CMK (cell line): ENCODE results near the gene CADM1.

Source experiments
- DNase-seq: peaks from one replicate; pipeline ENCODE4 v3.0.0-alpha.2; 2010; ENCODE audit warnings: low read depth

Gene CADM1

DNA sequence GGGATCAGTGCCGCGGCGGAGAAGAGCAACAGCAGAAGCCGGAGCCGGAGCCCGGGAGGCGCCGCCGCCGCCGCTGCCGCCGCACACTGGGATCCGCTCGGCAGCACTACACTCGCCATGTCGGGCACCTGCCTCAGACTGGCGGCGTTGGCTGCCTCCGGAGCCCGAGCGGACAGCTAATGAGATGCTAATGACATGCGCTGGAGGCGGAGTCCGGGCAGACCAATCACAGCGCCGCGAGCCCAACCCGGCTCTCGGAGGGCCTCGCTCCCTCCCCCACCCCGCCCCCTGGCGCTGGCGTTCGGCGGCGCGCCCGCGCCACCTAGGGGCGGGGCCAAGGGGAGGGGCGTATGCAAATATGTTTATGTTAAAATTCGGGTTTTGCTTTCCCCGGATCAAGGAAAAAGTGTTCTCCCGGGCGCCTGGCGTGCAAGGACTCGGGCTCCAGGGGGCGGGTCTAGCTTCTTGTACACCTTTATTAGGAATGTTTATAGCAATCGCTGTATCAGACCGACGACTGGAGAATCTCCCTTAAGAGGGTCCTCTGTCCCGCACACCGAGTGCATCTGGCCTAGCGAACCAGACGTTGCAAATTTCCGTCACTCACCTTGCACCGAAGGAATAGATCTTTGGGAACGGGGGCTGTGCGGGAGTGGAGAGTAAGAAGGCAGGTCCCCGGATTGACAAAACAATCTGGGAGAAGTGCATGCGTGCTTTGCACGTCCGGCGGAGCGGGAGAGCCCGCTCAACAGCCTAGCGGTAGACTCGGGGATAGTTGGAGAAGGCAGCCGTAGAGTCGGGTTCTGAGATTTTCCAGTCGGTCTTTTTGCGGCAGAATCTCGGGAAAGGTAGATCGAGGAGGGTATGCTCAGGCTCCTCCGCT, at the start of gene CADM1:
TSS of gene CADM1 (minus strand) at position 140 of the 883 bp plus-strand sequence.
- no peak for DNase-seq

DNA sequence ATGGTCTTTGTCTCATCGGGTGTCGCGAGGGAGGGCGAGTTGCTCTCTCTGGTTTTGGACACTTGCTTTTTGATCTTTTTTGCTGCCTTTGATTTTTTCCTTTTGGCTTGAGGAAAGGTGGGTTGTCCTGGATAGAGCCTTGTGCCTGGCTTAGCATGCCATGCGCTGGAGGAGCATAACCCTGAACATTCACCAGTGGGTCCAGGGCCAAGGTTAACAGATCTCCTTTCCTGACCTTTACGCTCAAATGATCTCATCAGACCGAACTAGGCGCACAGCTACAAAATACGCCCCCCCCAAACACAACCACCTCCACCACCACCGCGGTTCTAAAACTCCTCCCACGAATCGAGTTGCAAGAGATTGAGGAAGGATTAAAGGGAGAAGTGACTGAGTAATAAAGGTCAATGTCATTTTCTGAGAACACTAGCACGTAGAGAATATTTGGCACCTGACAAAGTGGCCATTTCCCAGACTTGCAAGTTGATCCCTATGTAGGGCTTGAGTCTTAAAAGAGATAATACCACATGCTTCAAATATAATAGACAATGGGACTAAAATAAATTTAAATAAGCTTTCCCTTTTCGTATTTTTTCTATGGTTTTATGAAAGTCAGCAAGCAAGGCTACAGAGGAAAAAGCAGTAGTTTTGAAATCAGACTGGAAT, 48.7 kb upstream of the CADM1 start:
- DNase-seq: no peak

DNA sequence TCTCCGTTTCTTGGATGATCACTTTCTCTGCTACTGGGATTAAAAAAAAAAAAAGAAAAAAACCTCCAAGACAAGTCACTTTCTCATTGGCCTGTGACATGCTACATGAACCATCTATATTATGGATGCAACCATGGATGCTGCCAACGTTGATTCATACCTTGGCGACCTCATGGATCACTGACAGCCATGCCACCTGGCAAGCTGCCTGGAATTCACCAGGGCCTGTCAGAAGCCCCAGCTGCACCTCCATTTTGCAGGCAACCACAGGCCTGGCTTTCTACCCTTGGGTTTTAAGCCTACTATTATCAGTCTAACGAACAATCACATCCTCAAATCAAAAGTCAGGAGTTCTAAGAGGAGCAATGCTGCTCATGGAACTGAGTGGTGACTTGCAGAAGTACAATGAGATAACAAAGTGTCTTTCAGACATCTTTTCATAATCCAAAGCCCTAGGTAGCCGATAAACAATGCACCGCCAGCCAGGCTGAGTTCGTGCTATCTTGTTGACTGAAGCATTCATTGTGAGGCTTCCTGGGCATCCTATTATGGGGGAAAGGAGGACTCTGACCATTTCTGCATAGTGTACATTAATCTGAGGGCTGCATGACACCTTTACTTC, 48.0 kb upstream of the CADM1 start:
- DNase-seq: no peak

DNA sequence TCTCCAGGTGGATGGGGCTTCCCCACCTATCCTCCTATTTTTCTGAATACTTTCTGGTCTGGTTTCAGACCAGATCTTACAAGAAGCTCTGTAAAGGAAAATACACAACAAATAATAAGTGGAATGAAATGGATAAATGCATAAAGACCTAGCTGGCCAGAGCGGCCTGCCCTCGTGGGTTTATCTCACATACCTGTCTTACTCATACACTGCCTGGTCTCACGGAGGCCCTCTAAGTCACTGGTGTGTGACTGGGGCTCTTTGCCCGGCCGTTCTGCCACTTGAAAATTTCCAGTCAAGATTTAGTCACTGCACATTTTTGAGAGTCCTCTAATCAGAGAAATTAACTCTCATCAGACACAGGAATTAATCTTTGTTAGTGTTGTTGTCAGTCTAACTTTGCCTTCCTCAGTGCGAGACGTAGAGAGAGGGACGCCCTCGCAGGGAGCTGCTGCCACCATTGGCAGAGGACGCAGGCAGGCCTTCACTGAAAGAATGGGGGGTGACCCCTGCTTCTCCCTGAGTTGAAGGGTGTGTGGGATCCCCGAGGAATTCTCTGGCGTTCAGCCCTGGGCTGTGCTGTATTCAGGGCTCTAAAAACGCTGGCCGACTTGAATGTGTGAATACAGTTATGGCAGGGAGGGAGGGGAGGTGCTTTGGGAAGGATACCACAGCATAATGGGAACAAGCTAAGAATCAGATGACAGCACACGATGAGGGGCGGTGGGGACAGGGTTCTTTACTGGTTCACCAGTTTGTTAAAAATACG, 46.3 kb upstream of the CADM1 start:
- no peak for DNase-seq

DNA sequence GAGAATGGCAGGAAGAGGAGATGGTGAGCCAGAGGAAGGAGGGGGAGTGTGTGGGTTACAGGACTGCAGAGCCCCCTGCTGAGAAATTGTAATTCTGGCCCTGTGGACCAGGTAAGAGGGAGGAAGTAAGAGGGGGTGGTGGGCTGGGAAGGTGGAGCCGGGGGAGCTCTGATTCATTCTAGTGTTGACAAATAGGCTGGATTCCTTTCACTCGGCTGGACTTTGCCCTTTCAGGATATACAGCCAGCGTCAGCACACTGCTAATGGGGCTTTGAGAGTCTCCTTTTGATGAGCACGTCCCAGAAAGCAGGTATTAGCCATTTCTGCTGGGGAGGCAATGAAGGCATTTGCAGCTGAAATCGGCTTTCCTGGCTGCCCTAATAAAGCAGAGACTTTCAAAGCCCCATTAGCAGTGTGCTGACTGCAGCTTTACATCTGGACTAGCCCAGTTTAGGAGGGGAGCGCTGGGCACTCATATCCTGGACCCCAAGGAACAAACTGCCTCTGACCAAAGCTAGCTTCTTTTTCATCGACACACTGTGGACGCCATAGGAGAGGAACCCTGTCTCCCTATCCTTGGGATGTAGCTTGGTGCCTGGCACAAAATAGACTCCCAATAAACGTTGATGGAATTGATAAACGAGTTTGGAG, 44.8 kb upstream of the CADM1 start:
- DNase-seq: no peak

DNA sequence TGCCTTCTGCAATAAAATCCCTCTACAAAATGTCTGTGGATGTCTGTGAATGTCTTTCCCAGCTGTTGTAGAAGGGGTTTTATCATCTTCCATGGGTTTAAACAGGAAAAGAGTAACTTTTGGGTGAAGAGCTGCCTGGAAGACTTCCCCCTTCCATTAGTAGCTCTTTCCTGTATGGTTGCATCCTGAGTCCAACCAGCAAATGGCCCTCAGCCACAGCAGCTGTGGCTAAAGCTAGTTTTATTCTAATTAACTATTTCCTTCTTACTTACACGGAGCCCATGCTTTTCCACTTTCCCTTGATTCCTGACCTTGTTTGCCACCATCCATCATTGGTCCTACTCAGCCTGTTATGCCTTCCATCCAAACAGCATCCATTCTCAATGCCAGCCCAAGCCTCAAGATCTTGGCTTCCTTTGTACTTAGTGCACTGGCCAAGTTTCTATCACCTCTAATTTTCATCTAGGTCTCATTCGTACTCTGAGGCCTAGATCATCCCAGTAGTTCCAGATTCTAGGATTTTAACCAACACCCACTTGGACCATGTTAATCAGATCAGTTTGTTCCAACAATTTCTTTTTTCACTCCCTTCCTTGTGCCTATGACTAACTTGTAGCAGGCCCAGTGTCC, 41.5 kb upstream of the CADM1 start:
- no peak for DNase-seq

DNA sequence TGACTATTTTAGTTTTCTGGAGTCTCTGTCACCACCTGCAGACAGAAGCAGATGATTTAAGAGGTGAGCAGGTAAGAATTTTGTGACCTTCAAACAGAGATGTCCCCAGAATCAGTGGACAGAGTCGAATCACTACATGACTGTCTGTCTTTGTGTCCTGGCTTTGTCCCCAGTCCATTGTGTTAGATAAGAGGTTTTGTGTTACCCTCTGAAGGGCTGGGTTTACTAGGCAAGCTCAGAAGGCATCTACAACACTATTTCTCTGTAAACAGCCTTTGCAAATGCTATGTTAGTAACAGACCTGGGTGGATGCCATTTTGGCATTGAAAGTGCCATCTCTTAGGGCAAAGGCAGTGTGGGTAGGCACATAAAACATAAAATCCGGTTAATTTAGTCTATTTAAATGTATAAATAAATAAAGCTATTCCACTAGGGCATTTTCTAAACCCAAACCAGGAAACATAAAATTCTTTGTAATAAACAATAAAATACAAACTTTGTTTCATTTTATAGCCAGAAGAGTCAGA, 40.3 kb upstream of the CADM1 start:
- DNase-seq: no peak

DNA sequence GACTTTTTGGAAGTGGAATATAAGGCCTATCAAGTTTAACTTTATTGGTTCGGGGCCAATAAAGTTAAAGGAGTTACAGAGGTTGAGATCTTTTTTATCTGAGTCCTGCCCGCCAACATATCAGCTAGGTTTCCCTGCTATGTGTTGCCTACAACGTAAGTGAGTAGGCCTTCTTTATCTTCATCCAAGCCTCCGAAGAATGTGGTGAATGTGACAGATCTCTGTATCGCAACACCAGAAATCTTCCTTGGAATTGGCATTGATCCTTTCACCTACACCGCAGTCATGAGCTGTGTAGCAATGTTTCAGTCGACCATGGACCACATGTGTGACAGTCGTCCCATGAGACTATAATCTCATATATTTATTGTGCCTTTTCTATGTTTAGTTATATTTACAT, 37.3 kb upstream of the CADM1 start:
- DNase-seq: no peak

DNA sequence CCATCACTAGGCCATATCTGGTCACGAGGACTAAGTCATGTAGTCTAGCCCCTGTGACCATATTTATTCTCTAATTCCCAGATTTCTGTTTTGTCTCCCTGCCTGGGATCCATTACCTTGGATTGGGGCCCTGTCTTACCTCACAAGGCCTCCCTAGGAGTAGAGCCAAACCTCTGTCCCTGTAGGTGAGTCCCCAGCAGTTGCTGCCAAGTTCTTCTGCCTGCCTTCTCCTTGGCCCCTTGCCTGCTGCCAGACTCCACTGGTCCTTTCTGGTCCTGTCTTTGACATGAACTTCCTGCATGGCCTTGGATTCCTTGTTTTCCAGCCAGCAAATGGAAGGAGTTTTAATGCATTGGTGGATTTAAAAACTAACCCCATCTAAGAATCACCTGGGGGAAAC, 35.6 kb upstream of the CADM1 start:
- no peak for DNase-seq

DNA sequence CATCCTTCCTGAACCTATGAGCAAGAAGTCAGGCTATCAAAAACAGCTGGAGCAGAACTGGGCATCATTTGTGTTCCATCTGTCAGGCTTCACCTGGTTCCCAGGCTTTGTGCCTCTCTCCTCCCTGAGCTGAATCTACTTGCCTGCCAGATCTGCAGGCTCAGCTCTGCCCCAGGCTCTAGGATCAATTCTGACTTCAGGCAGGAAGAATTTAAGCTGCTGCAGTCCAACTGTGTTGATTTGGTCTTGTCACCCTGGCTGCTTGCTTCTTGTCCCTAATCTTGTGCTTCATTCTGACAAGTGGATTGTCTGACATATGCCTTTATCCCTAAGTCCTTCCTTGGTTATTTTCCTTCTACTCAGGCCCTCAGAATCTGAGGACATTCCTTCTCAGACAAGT, 31.6 kb upstream of the CADM1 start:
- DNase-seq: no peak

DNA sequence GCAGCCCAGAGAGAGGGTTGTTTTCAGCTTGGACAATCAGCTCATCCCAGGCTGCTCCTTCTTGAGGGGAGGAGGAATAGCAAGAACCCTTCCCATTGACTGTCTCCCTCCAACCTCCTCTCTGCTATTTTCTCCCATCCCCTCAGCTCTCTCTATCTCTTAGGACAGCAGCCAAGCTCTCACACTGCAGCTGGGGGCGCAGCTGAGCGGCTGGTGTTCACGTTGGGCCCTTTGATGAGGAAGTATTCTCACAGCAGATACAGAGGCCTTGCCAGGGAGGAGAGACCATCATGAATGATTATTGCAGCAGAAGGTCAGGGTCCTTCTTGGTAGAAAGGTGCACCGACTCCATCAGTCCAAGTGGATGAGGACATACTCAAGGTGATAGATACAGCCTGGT, 26.5 kb upstream of the CADM1 start:
- DNase-seq: no peak

DNA sequence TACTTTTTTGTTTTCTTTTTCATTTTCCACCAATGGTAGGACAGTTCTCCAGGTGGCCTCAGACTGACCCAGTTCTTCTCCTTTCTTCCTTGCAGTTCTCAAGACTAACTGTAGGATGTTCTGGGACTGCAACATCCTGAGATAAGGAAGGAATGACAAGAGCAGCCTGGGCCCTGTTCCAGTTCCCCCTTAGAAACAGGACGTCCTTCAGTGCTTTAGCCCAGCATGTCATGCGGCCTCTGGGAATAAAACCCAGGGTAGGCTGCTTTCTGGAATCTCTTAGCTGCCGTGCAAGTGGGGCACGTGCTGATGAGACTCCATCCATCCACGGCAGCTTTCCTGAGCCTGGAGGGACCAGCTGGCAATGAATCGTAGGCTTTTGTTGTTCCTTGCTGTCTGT, 24.0 kb upstream of the CADM1 start:
- DNase-seq: no peak

DNA sequence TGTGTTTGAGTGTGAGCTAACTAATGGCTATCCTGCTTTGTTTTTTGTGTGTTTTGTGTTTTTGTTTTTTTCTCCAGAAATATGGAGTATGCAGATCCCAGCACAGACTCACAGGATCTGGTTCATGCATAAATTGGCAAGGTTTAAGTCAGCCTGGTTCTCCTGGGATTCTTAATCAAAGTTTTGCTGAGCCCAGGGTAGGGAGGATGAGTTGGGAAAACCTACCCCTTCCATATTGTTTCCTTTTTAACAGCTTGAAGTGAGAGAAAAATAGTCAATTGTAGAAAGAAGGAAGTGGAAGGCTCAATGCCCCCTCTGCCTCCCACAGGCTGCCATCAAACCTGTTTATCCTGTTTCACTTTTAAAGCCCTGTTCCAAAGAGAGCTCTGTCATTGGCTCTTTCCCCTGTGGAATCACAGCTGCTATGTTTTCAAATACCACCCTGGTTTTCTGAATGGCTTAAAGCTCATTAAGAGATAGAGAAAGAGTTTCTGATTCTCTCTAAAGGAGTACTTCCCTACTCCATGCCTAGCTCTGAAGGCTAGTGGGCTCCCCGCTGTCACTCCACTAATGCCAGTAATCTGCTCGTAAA, 23.4 kb upstream of the CADM1 start:
- no peak for DNase-seq

DNA sequence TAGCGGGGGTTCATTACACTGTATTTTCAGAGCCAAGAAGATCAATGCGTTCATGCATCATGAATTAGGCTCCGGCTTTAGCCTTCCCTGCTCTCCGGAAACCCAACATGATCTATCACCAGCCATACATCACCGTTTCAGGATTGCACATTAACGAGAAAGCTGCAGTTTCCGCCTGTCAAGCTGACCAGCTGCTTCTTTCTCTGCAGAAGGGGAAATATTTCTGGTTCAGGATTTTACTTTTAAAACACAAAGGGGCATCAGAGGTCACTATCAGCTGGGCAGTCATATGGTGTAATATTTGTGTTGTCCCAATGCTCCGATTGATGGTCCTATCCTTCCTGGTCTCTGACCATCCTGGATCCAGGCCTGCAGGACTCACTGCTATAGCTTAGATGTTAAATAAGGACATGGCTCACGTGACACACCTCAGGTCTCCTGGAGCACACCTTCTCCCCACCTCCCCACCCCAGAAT, 21.4 kb upstream of the CADM1 start:
- DNase-seq: no peak

DNA sequence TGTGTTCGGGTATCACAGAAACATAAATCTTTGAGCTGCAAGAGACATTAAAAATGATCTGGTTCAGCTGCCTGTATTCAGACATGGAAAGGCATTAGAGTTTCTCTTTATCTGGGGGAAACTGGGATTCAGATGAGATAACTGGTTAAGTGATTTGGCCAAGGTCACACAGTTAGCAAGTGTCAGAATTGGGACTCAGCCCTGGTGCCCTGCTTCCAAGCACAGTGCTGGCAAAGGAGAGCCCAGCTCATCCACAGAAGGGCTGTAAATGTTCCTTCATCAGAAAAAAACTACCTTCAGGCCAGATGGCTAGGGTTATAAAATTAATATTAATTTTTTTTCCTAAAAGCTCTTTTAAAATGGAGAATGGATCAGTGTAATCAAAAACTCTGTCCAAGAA, 20.4 kb upstream of the CADM1 start:
- DNase-seq: no peak

DNA sequence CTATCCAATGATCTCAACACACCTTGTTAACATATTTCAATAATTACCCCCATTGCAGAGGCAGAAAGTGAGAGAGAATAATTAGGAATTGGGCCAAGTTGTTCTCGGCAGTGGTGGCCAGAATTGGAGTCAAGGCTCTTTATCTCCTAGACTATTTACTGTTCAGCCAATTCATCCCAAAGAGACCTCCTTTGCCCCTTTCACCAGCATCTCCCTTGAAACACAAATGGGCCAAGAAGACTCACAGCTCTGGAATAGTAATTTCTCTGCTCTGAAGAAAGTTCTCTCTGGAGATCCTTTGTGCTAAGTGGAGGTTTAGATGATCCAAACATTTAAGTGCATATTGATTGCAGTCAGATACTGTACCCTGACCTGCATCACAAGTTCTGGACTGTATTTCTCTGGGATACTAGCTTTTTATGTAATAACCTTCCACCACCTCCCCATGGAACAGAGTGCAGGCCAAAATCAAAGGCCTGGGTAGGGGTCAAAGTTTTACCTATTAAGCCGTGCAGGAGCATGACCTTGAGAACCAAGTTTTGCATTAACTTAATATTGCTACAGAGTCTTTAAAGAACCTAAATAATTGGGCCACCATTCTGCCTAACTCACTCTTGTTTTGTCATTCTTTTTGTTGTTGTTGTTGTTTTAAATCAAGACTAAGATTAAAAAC, 19.6 kb upstream of the CADM1 start:
- DNase-seq: no peak

DNA sequence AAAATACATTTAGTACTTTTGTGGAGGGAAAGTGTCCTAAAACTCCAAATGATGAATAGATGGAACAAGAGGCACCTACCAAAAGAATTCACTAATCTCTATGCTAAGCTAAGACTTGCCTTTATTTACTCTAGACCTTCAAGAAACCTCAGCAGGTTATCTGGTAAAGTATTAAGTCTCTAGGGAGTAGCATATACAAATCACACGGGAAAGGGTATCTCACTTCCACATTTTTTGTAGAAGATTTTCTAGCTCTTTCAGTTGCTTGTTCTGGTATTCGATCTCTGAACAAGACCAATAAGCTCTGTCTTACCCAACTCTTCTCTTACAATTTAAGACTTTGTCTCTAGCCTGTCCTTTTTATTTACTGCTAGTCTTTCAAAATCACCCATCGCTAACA, 18.1 kb upstream of the CADM1 start:
- DNase-seq: no peak

DNA sequence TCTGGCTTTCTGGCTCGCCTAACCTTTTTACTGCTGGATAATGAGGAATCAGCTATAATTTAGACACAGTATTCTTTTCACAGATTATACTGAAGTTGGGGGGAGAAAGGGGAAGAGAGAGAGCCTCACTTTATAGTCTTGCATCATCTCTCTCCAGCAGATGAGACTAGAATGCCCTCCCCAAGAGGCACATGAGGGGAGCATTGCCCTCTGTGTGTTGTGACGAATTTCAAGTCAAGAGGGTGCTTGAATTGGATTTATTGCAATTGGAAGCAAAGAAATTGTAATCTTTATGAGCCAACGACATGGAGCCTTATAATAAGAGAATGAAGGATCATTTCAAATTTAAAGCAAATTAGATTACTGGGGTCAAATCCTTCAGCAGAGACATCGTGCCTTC, 17.6 kb upstream of the CADM1 start:
- no peak for DNase-seq

DNA sequence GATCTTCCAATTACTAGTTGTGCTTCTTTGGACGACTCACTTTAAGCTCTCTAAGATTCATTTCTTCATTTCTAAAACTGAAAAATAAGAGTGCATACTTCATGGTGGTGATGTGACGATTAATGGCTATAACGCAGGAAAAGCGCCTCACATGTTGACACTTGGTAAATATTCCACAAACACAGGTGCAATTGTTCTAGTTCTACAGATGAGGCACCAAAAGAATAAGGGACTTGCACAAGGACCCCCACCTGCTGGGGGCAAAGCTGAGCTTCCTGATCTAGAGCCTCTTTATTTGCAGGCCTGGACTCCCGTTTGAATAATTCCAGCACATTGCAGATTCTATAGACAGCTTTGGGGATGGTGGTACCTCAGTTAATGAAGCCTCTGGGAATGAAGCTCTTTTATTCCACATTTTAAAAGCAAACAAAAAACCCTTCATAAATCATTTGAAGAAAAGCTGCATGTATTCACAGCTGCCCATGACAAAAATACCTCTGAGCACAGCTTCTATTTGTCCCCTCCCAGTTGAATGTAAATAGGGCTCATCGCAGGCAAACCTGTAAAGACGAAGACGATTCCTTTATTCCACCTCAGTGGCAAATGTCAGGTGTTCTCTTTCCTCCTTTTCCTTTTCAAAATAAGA, 14.9 kb upstream of the CADM1 start:
- no peak for DNase-seq
